Medulla oblongata (tissue), 1 donor: ENCODE results near the gene ABCA5.
"Not testable (repeated sequence)": the region's sequence is repeated elsewhere in the genome, so short reads cannot be mapped to it uniquely, and the experiment has no call there.

Experiments
- DNase-seq: peaks from one replicate; pipeline ENCODE4 v3.0.0-alpha.2; 2015; ENCODE audit errors: extremely low spot score

The ABCA5 gene

DNA sequence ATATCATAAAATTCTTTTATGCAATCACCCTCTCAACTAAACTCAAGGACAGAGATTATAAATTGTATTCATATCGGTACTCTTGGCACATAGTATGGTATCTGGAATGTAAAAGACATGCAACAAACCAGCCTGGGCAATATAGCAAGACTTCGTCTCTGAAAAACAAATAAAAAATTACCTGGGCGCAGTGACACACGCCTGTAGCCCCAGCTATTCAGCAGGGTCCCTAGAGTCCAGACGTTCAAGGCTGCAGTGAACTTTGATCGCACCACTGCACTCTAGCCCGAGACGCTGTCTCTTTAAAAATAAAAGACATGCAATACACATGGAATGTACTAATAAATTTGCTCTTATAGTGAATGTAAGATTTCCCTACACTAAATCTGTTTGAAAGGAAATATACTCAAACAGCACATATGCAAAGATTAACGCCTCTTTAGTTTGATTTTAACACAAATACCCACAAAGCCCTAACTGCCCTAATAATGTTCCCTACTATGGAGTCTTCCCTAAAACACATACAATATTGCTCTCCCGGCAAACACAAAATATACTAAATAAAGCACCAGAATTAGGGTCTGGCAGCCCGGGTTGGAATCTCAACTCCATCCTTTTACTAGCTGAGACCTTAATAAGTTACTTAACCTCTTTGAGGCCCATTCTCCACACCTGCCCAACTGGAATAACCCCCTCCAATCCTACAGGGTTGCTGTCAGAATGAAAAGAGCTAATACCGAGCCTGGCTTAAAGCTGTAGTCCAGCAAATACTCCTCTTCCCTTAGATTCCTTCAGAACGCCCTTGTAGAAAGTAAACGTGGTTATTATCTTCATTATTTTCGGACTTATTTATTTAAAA is 1.2 kb downstream of the ABCA5 start:
- no peak for DNase-seq

- no peak for DNase-seq
Observed at GRCh38 chr17:69323806-69324205, 3.1 kb downstream of the ABCA5 start.

GRCh38 chr17:69320908-69321238 is 6.1 kb downstream of the ABCA5 start:
- DNase-seq: no peak

GRCh38 chr17:69320210-69320907 is 6.6 kb downstream of the ABCA5 start:
- DNase-seq: no peak

GRCh38 chr17:69317625-69318024 is 9.3 kb downstream of the ABCA5 start:
- no peak for DNase-seq

GRCh38 chr17:69314246-69315065 is 12.5 kb downstream of the ABCA5 start:
- peak; percentile 36 for DNase-seq

DNA sequence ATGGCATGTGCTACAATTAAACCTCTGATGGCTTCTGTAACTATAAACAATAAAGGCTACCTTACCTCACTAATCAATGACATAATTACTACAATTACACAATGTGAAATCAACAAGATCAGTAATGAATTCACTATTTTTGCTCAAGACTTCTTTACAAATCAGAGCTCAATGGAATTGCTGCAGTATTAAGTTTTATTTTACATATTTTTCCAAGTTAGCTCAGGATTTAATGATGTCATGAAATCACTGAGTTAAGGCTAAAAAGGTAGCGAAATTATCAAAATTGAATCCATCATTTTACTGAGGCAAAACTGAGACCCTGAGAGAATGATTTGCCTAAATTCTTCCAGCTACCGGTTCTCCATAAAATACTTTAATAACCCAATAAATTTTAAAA is 21.8 kb downstream of the ABCA5 start:
- no peak for DNase-seq

- DNase-seq: no peak
Observed at GRCh38 chr17:69302682-69303081, 24.3 kb downstream of the ABCA5 start.

DNA sequence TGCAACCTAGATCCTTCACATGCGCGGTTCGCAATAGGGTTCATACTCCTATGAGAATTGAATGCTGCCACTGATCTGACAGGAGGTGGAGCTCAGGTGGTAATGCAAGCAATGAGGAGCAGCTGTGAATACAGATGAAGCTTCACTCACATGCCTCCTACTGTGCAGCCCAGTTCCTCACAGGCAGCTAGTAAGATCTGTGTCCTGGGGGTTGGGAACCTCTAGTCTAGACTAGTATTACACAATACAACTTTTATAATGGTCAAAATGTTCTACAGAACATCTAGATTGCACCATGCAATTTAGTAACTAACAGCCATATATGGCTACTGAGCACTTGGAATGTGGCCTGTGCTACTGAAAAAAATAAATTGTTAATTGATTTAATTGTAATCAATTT is 26.7 kb downstream of the ABCA5 start:
- no peak for DNase-seq

- not testable (repeated sequence) for DNase-seq
Observed at GRCh38 chr17:69298120-69298722, 28.7 kb downstream of the ABCA5 start.

DNA sequence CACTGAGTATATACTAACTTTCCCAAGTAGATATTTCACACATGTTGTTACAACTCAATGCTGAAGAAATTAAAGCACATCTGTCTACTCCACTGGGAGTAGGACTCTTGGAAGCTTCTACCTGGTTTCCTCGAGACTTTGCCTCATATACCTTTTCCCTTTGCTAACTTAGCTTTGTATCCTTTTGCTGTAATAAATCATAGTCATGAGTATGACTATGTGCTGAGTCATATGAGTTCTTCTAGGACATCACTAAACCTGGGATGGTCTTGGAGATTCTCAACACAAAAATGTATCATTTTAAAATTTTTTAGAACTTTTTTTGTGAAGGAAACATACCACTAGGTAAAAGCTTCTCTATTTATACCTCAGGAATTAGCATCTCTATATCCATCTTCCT is 39.8 kb downstream of the ABCA5 start:
- no peak for DNase-seq

GRCh38 chr17:69286257-69286656 is 40.7 kb downstream of the ABCA5 start:
- no peak for DNase-seq

DNA sequence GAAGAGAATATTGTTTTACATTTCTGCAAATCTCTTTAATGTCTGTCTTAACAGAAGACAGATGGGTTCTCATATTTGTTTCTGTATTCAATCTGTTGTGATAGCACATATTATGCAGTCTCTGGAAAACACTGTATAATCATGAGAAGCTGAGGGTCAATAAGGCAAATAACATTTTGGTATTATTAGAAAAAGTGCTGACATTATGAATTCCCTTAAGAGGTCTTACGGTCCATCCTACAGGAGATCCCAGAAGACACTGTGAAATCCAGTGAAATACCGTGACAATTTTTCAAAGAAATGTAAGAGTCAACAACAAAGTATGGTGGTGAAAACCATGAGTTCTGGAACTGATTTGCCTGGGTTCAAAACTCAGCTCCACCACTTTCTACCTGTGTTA is 42.3 kb downstream of the ABCA5 start:
- no peak for DNase-seq

DNA sequence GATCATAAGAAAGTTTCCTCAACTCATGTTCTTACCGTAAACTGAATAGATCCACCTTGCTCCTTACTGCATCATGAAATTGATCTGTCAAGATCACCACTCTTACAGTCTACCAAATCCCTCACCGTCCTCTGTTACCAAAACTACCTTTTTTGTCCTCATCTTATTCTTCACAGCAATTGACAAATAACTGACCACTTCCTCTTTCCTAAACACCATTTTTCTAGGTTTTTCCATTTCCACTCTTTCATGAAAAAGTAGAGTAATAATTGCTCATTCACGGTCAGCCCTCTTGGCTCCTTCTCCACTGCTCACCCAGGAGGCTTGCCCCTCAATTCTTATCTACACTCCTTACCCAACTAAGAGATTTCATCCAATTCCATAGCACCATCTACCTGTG is 44.9 kb downstream of the ABCA5 start:
- DNase-seq: no peak

DNA sequence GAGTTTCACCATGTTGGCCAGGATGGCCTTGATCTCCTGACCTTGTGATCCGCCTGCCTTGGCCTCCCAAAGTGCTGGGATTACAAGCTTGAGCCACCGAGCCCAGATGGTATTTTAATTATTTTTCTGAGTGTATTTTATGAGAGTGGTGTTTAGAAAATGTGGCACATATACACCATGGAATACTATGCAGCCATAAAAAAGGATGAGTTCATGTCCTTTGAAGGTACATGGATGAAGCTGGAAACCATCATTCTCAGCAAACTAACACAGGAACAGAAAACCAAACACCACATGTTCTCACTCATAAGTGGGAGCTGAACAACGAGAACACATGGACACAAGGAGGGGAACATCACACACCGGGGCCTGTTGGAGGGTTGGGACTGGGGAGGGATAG is 50.7 kb downstream of the ABCA5 start:
- not testable (repeated sequence) for DNase-seq

DNA sequence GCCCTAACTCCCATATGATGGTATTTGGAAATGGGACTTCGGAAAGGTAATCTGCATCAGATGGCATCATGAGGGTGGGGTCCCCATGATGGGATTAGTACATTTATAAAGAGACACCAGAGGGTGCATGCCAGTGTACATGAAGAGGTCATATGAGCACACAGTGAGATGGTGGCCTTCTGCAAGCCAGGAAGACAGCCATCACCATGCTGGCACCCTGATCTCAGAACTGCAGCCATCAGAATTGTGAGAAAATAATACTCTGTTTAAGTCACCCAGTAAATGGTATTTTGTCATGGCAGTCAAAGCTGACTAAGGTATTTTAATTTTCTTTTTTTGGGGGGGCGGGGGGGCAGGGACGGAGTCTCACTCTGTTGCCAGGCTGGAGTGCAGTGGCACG is 51.2 kb downstream of the ABCA5 start:
- DNase-seq: no peak

GRCh38 chr17:69271023-69271422 is 55.9 kb downstream of the ABCA5 start:
- DNase-seq: no peak

- DNase-seq: no peak
Observed at GRCh38 chr17:69269131-69269998, 57.6 kb downstream of the ABCA5 start.

DNA sequence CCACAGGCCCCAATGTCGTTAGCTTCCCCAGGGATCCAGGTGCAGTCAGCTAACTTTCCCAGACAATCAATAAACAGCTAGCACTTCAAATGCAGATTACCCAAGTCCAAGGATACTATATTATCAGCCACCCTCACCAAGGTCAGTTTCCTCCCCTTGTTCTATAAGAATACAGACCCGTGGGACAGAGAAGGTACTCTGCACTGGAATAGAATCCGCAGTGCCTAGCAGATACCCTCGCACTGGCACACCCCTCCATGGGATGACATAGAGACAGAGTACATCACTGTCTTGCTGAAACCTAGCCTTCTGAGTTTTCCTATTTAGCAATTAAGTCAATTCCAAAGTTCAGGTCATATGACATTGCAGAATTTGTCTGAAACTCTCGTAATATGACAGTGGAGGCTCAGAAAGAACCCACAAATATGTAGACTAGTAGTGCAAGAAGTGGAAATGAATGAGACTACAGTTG is 58.4 kb downstream of the ABCA5 start:
- DNase-seq: no peak

DNA sequence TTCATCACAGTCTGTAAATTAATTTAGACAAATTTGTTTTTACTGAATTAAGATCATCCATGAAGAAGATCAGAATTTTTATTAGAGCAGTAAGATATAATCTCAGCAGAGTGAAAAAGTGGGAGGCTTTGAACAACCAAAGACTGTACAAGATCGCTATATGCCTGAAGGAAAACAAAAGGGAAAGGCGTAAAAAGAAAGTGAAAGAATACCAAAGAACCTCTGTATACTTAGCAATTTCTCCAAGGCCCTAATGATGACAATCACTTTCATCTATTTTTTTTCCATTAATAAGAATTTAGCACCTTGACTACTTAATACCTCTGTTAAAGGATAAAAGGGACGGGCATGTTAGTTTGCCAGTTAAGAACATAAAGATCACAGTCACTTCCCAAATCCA is 59.7 kb downstream of the ABCA5 start:
- DNase-seq: no peak

DNA sequence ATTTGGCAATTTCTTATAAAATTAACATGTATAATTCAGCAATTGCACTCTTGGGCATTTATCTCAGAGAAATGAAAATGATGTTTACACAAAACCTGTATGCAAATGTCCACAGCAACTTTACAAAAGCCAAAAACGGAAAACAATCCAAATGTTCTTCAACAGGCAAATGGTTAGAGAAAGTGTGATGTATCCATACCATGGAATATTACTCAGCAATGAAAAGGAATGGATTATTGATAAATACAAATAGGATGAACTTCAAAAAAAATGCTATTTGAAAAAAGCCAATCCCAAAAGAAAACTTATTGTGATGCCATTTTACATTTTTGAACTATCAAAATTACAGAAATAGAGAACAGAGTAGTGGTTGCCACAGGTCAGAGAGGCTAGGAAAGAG is 61.1 kb downstream of the ABCA5 start:
- DNase-seq: no peak
